MM.1S (cell line): ENCODE measurements around the gene RSRC1.

Experiments used
- DNase-seq: peaks from one replicate; pipeline ENCODE4 v3.0.0-alpha.2; 2015
- H2AFZ ChIP-seq: fragments of 300-600 bp; sonication (generic); 2 replicates; pipeline ENCODE4 v1.6.0; 2016; ENCODE audit warnings: antibody characterized with exemption, low read length
- H3F3A ChIP-seq: fragments of 300-600 bp; sonication (generic); 2 replicates; pipeline ENCODE4 v1.6.1; 2016; ENCODE audit warnings: mild to moderate bottlenecking, antibody characterized with exemption, low read length, moderate library complexity, mixed read lengths; ENCODE audit not compliant: insufficient read depth
- H3K27ac ChIP-seq: fragments of 300-600 bp; sonication (generic); 2 replicates; pipeline ENCODE4 v1.5.1; 2016; ENCODE audit warnings: mild to moderate bottlenecking, low read length
- H3K27me3 ChIP-seq: fragments of 300-600 bp; sonication (generic); replicated peaks from 2 replicates; pipeline ENCODE4 v1.6.0; 2016; ENCODE audit warnings: low read length; ENCODE audit not compliant: insufficient read depth
- H3K36me3 ChIP-seq: fragments of 300-600 bp; sonication (generic); replicated peaks from 2 replicates; pipeline ENCODE4 v1.6.1; 2016; ENCODE audit warnings: mild to moderate bottlenecking, low read length, mixed read lengths; ENCODE audit not compliant: insufficient read depth
- H3K4me1 ChIP-seq: fragments of 300-600 bp; sonication (generic); 2 replicates; pipeline ENCODE4 v1.6.1; 2016; ENCODE audit warnings: low read length, mixed read lengths
- H3K4me2 ChIP-seq: fragments of 300-600 bp; sonication (generic); 2 replicates; pipeline ENCODE4 v1.6.0; 2016; ENCODE audit warnings: low read depth, low read length
- H3K4me3 ChIP-seq: fragments of 300-600 bp; sonication (generic); 2 replicates; pipeline ENCODE4 v1.5.1; 2016; ENCODE audit warnings: low read length, mixed read lengths
- H3K79me2 ChIP-seq: fragments of 300-600 bp; sonication (generic); 2 replicates; pipeline ENCODE4 v1.6.1; 2016; ENCODE audit warnings: mixed run types, low read length, mixed read lengths
- H3K9ac ChIP-seq: fragments of 300-600 bp; sonication (generic); 2 replicates; pipeline ENCODE4 v1.6.1; 2016; ENCODE audit warnings: low read length, mixed read lengths
- H3K9me2 ChIP-seq: fragments of 300-600 bp; sonication (generic); replicated peaks from 2 replicates; pipeline ENCODE4 v1.6.1; 2016; ENCODE audit warnings: mild to moderate bottlenecking, low read length, mixed read lengths; ENCODE audit not compliant: insufficient read depth
- H3K9me3 ChIP-seq: fragments of 300-600 bp; sonication (generic); replicated peaks from 2 replicates; pipeline ENCODE4 v1.6.1; 2016; ENCODE audit warnings: mild to moderate bottlenecking, low read length, mixed read lengths; ENCODE audit not compliant: insufficient read depth
- H4K20me1 ChIP-seq: fragments of 300-600 bp; sonication (generic); 2 replicates; pipeline ENCODE4 v1.6.1; 2016; ENCODE audit warnings: mild to moderate bottlenecking, low read length, moderate library complexity, mixed read lengths; ENCODE audit not compliant: insufficient read depth
- CTCF ChIP-seq: fragments of 300-600 bp; sonication (generic); IDR thresholded peaks from 2 replicates; pipeline ENCODE4 v1.5.1; 2016; ENCODE audit warnings: antibody characterized with exemption, low read length, mixed read lengths
- EZH2 ChIP-seq: fragments of 300-600 bp; sonication (generic); optimal IDR thresholded peaks from 2 replicates; pipeline ENCODE3; 2017; ENCODE audit warnings: low read depth, mild to moderate bottlenecking, antibody characterized with exemption, low read length, mixed read lengths
- EZH2phosphoT487 ChIP-seq: fragments of 300-600 bp; sonication (generic); IDR thresholded peaks from 2 replicates; pipeline ENCODE4 v1.6.1; 2018; ENCODE audit warnings: antibody characterized with exemption, low read length

RSRC1 gene

GRCh38 chr3:158074591-158074990 is 35.3 kb upstream of the RSRC1 start:
- H3K36me3 ChIP-seq, result no peaks in the 10 kb centered on the region
- H3K4me1 ChIP-seq, result no peaks in the 10 kb centered on the region
- H3K79me2 ChIP-seq, result no peaks in the 10 kb centered on the region
- no peaks in the 10 kb centered on the region for H3K27me3 ChIP-seq
- no peak overlapping the region for H2AFZ ChIP-seq
- H3K9me2 ChIP-seq, result no peaks in the 10 kb centered on the region
- H3K4me2 ChIP-seq, result no peak overlapping the region
- H3K9me3 ChIP-seq, result no peaks in the 10 kb centered on the region
- no peaks in the 10 kb centered on the region for H4K20me1 ChIP-seq
- TF ChIP-seq EZH2phosphoT487 (no peak), EZH2 (no peak), CTCF (no peak)
- no peak overlapping the region for H3K27ac ChIP-seq
- H3F3A ChIP-seq, result no peaks in the 10 kb centered on the region
- H3K9ac ChIP-seq, result no peak overlapping the region
- no peak for DNase-seq
- H3K4me3 ChIP-seq, result no peak overlapping the region

- H3K9ac ChIP-seq, result no peak overlapping the region
- H3K4me3 ChIP-seq, result no peak overlapping the region
- H3K27ac ChIP-seq, result no peak overlapping the region
- H3K27me3 ChIP-seq, result no peaks in the 10 kb centered on the region
- H4K20me1 ChIP-seq, result no peaks in the 10 kb centered on the region
- TF ChIP-seq CTCF, result no peak
- TF ChIP-seq EZH2, result no peak
- TF ChIP-seq EZH2phosphoT487, result no peak
- H3K4me2 ChIP-seq, result no peak overlapping the region
- no peaks in the 10 kb centered on the region for H3K79me2 ChIP-seq
- H3K9me3 ChIP-seq, result no peaks in the 10 kb centered on the region
- H3K4me1 ChIP-seq, result no peaks in the 10 kb centered on the region
- no peaks in the 10 kb centered on the region for H3K9me2 ChIP-seq
- H2AFZ ChIP-seq, result no peak overlapping the region
- no peaks in the 10 kb centered on the region for H3F3A ChIP-seq
- DNase-seq, result no peak
- H3K36me3 ChIP-seq, result no peaks in the 10 kb centered on the region
Measured at GRCh38 chr3:158079599-158079998, 30.3 kb upstream of the RSRC1 start.

GRCh38 chr3:158084651-158085050 is 25.2 kb upstream of the RSRC1 start:
- H3K4me3 ChIP-seq, result no peak overlapping the region
- H3K27ac ChIP-seq, result no peak overlapping the region
- H3K36me3 ChIP-seq, result no peaks in the 10 kb centered on the region
- no peaks in the 10 kb centered on the region for H4K20me1 ChIP-seq
- H3K9me2 ChIP-seq, result no peaks in the 10 kb centered on the region
- TF ChIP-seq EZH2phosphoT487 (no peak), EZH2 (no peak), CTCF (no peak)
- no peak overlapping the region for H2AFZ ChIP-seq
- no peak overlapping the region for H3K4me2 ChIP-seq
- H3K79me2 ChIP-seq, result no peaks in the 10 kb centered on the region
- no peaks in the 10 kb centered on the region for H3F3A ChIP-seq
- H3K9ac ChIP-seq, result no peak overlapping the region
- no peaks in the 10 kb centered on the region for H3K27me3 ChIP-seq
- no peak for DNase-seq
- H3K9me3 ChIP-seq, result no peaks in the 10 kb centered on the region
- H3K4me1 ChIP-seq, result no peaks in the 10 kb centered on the region

- Histone ChIP-seq H3K9me3 (no peaks in the 10 kb centered on the region), H3K27me3 (no peaks in the 10 kb centered on the region), H3K36me3 (no peaks in the 10 kb centered on the region), H2AFZ (no peak overlapping the region), H3K4me3 (no peak overlapping the region), H4K20me1 (no peaks in the 10 kb centered on the region), H3K79me2 (no peaks in the 10 kb centered on the region), H3F3A (no peaks in the 10 kb centered on the region), H3K9me2 (no peaks in the 10 kb centered on the region), H3K9ac (no peak overlapping the region), H3K4me1 (no peaks in the 10 kb centered on the region), H3K4me2 (no peak overlapping the region), H3K27ac (no peak overlapping the region)
- TF ChIP-seq EZH2phosphoT487, result no peak
- no peak for TF ChIP-seq EZH2
- no peak for TF ChIP-seq CTCF
- no peak for DNase-seq
Measured at GRCh38 chr3:158085358-158085757, 24.5 kb upstream of the RSRC1 start.
